AG10803 (cell line): Measurements from ENCODE around the gene NLRP5.
A peak's percentile ranks its signal among the peaks of the same experiment; 100 is the strongest.

Experiments used
- DNase-seq: peaks from one replicate; pipeline ENCODE4 v3.0.0; 2010; ENCODE audit warnings: low read depth
- H3K4me3 ChIP-seq: 2 replicates; pipeline ENCODE4 v1.5.1; 2011; ENCODE audit warnings: mild to moderate bottlenecking, low read length, control low read depth
- TF ChIP-seq, protein P1 (sequence below): conservative IDR thresholded peaks from 2 replicates; pipeline ENCODE4 v1.5.1; 2011; ENCODE audit warnings: mild to moderate bottlenecking, low read length, control low read depth, inconsistent platforms

The NLRP5 gene

DNA sequence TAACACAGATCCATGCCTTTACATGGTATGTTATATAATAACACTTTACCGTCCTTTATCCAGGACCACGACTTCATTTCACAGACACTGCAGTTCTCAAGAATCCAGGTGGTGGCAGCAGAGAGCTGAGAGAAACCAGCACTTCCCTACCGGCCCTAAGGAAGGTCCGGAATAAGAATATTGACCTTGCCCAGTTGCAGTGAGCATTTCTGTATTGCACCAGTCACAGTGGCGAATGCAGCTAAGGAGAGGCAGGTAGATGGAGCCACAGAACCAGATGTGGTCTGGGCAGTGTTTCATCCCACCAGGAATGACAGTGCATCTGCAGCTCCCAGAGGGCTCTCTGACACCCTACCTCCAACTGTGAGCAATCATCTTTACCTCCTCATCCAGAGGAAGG is 89.9 kb downstream of the NLRP5 start:
- no peak overlapping the region for H3K4me3 ChIP-seq
- DNase-seq: peak; percentile 45
- TF ChIP-seq, protein P1, sequence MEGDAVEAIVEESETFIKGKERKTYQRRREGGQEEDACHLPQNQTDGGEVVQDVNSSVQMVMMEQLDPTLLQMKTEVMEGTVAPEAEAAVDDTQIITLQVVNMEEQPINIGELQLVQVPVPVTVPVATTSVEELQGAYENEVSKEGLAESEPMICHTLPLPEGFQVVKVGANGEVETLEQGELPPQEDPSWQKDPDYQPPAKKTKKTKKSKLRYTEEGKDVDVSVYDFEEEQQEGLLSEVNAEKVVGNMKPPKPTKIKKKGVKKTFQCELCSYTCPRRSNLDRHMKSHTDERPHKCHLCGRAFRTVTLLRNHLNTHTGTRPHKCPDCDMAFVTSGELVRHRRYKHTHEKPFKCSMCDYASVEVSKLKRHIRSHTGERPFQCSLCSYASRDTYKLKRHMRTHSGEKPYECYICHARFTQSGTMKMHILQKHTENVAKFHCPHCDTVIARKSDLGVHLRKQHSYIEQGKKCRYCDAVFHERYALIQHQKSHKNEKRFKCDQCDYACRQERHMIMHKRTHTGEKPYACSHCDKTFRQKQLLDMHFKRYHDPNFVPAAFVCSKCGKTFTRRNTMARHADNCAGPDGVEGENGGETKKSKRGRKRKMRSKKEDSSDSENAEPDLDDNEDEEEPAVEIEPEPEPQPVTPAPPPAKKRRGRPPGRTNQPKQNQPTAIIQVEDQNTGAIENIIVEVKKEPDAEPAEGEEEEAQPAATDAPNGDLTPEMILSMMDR: peak; percentile 96

DNA sequence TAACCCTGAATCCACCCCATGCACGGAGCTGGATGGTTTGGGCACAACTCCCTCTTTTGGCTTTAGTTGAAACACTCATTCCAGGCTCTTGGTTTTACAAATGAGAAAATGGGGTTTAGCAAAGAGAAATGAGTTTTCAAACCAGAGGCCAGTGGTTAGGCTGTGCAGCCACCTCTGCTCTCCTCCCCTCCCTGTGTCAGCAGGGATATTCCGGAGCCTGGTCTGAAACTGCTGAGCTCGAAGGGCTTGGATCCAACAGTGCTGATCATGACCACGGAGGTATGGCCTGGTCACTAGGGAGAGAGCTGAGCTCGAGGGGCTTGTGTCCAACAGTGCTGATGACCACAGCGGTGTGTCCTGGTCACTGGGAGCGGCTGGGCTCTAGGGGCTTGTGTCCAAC is 93.0 kb downstream of the NLRP5 start:
- no peak overlapping the region for H3K4me3 ChIP-seq
- TF ChIP-seq, protein P1: no peak
- no peak for DNase-seq

DNA sequence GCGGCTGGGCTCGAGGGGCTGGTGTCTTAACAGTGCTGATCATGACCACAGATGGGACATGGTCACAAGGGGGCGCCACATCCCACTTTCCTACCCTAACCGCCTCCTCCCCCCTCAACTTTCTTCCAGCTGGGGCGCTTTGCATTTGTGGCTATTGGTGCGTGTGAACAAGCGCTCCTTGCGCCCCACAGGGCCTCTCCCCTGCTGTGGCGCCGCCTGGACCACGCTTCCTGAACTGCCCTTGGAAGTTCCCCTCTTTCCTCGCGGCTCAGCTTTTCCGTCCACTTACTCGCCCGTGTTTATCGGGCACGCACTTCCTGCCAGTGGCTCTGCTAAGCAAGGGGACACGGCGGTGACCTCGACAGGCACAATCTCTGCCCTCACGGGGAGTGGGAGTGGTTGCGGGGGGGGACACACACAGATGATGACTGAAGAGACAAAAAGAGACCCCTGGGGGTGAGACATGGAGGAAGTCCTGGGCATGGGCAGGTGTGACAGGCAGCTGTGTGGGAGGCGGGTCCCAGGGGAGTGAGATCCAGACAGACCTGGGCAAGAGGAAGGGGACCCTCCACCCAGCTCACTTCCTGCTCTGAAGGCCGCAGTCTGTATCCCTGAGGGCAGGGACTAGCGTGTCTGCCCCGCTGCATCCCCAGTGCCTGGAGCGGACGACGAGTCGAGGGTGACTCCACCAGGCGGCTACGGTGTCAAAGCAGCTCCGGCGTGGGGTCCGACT is 94.3 kb downstream of the NLRP5 start:
- DNase-seq: peak; percentile 82
- TF ChIP-seq, protein P1: peak; percentile 65
- H3K4me3 ChIP-seq: peak overlapping the region; percentile 61

DNA sequence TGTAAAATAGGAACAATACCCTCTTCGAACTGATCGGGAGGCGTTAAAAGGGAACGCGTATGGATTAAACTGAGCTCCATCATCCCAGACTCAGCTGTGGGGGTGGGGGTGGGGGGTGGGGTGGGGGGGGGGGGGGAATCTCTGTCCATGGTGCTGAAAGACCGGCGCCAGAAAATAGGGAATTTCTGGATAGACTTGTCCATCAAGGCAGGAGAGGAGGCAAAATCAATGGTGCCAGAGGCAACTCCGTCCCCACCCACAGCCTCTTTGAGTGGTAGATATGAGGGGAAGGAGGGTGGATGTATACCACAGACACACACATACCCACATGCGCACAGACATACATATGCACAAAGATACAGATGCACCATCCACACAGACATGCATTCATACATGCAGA is 97.1 kb downstream of the NLRP5 start:
- H3K4me3 ChIP-seq: no peak overlapping the region
- no peak for DNase-seq
- TF ChIP-seq, protein P1: no peak

DNA sequence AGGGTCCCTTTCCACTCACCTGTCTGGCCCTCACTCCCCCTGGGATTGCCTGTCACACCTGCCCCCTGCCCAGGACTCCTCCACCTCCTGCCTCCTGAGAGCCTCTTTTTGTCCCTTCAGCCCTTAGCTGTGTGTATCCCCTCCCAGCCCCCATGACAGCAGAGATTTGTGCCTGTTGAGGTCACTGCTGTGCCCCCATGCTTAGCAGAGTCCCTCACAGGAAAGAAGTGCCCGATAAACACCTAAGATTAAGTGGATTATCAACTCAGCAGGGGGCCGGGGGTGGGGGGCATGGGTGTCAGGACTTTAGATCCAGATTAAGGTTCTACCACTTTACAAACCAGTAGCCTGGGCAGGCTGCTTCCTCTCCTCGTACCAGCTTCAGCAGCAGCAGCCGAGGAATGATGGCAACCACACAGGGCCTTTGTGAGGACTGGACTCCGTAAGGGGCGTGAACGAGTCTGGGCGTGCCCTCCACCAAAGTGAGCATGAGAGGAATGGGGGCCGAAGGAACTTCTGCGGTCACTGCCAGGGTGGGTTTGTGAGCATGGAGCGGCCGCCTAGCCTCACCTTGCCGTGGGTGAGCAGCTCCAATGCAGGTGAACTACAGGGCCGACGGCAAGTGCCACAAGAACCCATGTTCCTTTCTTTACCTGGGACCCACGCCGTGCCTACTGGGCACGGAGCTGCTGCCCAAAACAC is 98.4 kb downstream of the NLRP5 start:
- DNase-seq: no peak
- H3K4me3 ChIP-seq: no peak overlapping the region
- TF ChIP-seq, protein P1: no peak

DNA sequence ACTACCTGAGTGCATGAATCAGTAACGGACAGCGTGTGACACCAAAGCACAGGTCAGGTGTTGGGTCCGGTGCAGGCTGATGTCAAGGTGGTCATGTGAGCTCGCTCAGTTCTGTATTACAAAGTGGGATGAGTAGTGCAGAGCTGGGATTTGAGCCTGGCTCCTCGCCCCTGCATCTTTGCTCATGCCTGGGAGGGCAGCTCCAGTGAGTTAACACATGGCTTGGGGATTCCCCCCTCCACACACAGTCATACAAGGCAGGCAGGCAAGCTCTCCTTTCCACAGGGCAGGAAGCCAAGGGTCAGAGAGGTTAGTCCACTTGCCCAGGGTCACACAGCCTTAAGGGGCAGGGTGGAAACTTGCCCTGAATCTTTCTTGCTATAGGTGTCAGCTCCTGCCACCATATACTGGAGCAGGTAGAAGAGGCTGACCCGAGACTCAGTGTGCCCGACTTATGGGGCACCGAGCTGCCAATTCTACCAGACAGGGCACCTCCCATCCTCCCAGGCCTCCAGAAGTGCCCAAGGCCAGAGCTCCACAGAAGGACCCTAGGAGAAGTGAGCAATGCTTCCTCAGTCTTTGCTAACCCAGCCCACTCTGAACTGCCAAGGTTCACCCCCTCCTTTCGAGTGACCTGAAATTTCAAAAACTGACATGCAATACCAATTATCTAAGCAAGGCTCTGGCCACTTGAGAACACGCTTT is 99.1 kb downstream of the NLRP5 start:
- DNase-seq: peak; percentile 13
- H3K4me3 ChIP-seq: no peak overlapping the region
- TF ChIP-seq, protein P1: no peak
